B cell (primary cell): ENCODE measurements around the gene TOMM6. TPM values are rescaled to one million over a fixed set of nuclear protein-coding genes. Genes with fewer than 3 reads are reported as not detected.

ENCODE experiments used
- ATAC-seq: fragments of 200-7000 bp; cut with Tn5 transposase; one replicate; pipeline ENCODE4 v1.10.0; 2021; ENCODE audit warnings: low read depth, mild to moderate bottlenecking, moderate number of reproducible peaks, moderate library complexity
- CTCF ChIA-PET: fragments of 350-600 bp; sonication (Branson Sonifier 250); formaldehyde crosslinking; loops from one replicate; lab custom pipeline; 2021; ENCODE audit warnings: antibody characterized with exemption, inconsistent platforms; lab: Charles Lee
- POLR2A ChIA-PET: fragments of 350-600 bp; sonication (Branson Sonifier 250); formaldehyde crosslinking; loops from one replicate; lab custom pipeline; 2021; ENCODE audit warnings: antibody characterized with exemption; lab: Charles Lee
- DNase-seq: peaks from one replicate; pipeline ENCODE4 v3.0.0; 2013
- H2AFZ ChIP-seq: 2 replicates; pipeline ENCODE4 v1.6.1; 2012; ENCODE audit warnings: mild to moderate bottlenecking, low read depth, low read length; ENCODE audit not compliant: insufficient read depth, poor library complexity, severe bottlenecking
- H3K27ac ChIP-seq, 2 donors: 1 replicate in 1 of 2; 2 replicates in 1 of 2; pipeline ENCODE4 v1.5.1; 2012 to 2013; ENCODE audit warnings: low read length in 2 of 2, mild to moderate bottlenecking in 2 of 2, moderate library complexity in 1 of 2
- H3K27me3 ChIP-seq, 4 experiments: fragments of 200-600 bp in 1 of 4; sonication (generic) in 1 of 4; replicated peaks in 1 of 4; 1 replicate in 2 of 4; 2 replicates in 2 of 4; pipeline versions ENCODE4 v1.6.1 to v1.7.0; 2013 to 2016; ENCODE audit warnings: low read length in 3 of 4, mild to moderate bottlenecking in 2 of 4, mixed read lengths in 1 of 4, moderate library complexity in 1 of 4; ENCODE audit not compliant: insufficient read depth in 4 of 4, control insufficient read depth in 3 of 4; ENCODE audit errors: control extremely low read depth in 1 of 4
- H3K36me3 ChIP-seq, 2 experiments: replicated peaks in 1 of 2; 1 replicate in 1 of 2; 2 replicates in 1 of 2; pipeline versions ENCODE4 v1.6.1 to v1.7.1; 2013; ENCODE audit warnings: low read length in 1 of 2; ENCODE audit not compliant: insufficient read depth in 2 of 2, control insufficient read depth in 1 of 2; ENCODE audit errors: control extremely low read depth in 1 of 2, extremely low read depth in 1 of 2
- H3K4me1 ChIP-seq, 2 donors: fragments of 200-600 bp in 1 of 2; sonication (generic) in 1 of 2; 1 replicate in 1 of 2; 2 replicates in 1 of 2; pipeline versions ENCODE4 v1.5.1 to v1.6.1; 2013 to 2017; ENCODE audit warnings: low read length in 2 of 2; ENCODE audit not compliant: control insufficient read depth in 2 of 2, insufficient read depth in 2 of 2
- H3K4me2 ChIP-seq: replicated peaks from 2 replicates; pipeline ENCODE3; 2012; ENCODE audit warnings: mild to moderate bottlenecking, low read depth, low read length; ENCODE audit not compliant: poor library complexity, severe bottlenecking
- H3K4me3 ChIP-seq, 5 experiments: fragments of 200-600 bp in 1 of 5; sonication (generic) in 1 of 5; 1 replicate in 3 of 5; 2 replicates in 2 of 5; pipeline versions ENCODE4 v1.5.1 to v1.7.0; 2011 to 2016; ENCODE audit warnings: low read length in 4 of 5, mild to moderate bottlenecking in 4 of 5, low read depth in 2 of 5, control low read depth in 1 of 5, moderate library complexity in 1 of 5; ENCODE audit not compliant: insufficient read depth in 1 of 5; ENCODE audit errors: control extremely low read depth in 1 of 5, extremely low read depth in 1 of 5
- H3K79me2 ChIP-seq: fragments of 200-600 bp; sonication (generic); one replicate; pipeline ENCODE4 v1.6.0; 2016; ENCODE audit warnings: low read length; ENCODE audit not compliant: control insufficient read depth, insufficient read depth
- H3K9ac ChIP-seq: fragments of 200-600 bp; sonication (generic); 2 replicates; pipeline ENCODE4 v1.6.1; 2017; ENCODE audit warnings: mild to moderate bottlenecking, low read length, moderate library complexity
- H3K9me3 ChIP-seq, 3 donors: one replicate each; pipeline versions ENCODE4 v1.6.1 to v1.7.1; 2013; ENCODE audit warnings: low read length in 2 of 3; ENCODE audit not compliant: control insufficient read depth in 2 of 3, insufficient read depth in 1 of 3; ENCODE audit errors: control extremely low read depth in 1 of 3
- H4K20me1 ChIP-seq: 2 replicates; pipeline ENCODE4 v1.6.0; 2012; ENCODE audit warnings: mild to moderate bottlenecking, low read length; ENCODE audit not compliant: insufficient read depth, control insufficient read depth, poor library complexity, severe bottlenecking
- H3K27ac Mint-ChIP-seq: one replicate; pipeline ENCODE4 v1.8.0; 2021; ENCODE audit warnings: mixed read lengths
- H3K27me3 Mint-ChIP-seq: one replicate; pipeline ENCODE4 v1.8.0; 2021; ENCODE audit warnings: mixed read lengths
- H3K4me1 Mint-ChIP-seq: one replicate; pipeline ENCODE4 v1.8.0; 2021; ENCODE audit warnings: mixed read lengths
- H3K4me3 Mint-ChIP-seq: one replicate; pipeline ENCODE4 v1.8.0; 2021; ENCODE audit warnings: mixed read lengths
- H3K9me3 Mint-ChIP-seq: one replicate; pipeline ENCODE4 v1.8.0; 2022; ENCODE audit warnings: mixed read lengths; ENCODE audit not compliant: insufficient read depth
- EZH2 ChIP-seq: IDR thresholded peaks from 2 replicates; pipeline ENCODE4 v1.6.1; 2012; ENCODE audit warnings: borderline replicate concordance, low read depth, mild to moderate bottlenecking, moderate library complexity, low read length; ENCODE audit not compliant: insufficient read depth, poor library complexity, severe bottlenecking
- WGBS: methylation state at CpG from one replicate; pipeline ENCODE4 v1.1.5; 2013; ENCODE audit warnings: missing lambda C conversion rate; ENCODE audit not compliant: insufficient coverage; 5-methylcytosine and 5-hydroxymethylcytosine counted together
- intact Hi-C: fragments of 100-400 bp; cut with micrococcal nuclease; formaldehyde crosslinking; loops from one replicate; pipeline ENCODE4 v1.10.0; 2022
- polyA plus RNA-seq: library from polyadenylated mRNA; depleted of rRNA; stranded (reverse); fragments of >200 nt; gene quantifications from 2 replicates; pipeline ENCODE4 v1.2.3, GENCODE V29; 2012
- total RNA-seq, 2 donors: library from RNA; stranded (reverse); fragments of 120-200 nt in 1 of 2; gene quantifications; 1 replicate in 1 of 2; 2 replicates in 1 of 2; pipeline versions ENCODE4 v1.2.3 to v1.2.4, GENCODE V29; 2013 to 2022
- TF ChIP-seq, protein P1 (sequence below): fragments of 200-600 bp; IDR thresholded peaks from one replicate; pipeline ENCODE4 v1.8.0; 2022; ENCODE audit warnings: antibody characterized with exemption, mild to moderate bottlenecking

Gene TOMM6
- total and polyA plus RNA-seq, 2 donors (not counting 1 experiment from before 2014, with no cell fraction given) = 117 to 239 TPM

DNA sequence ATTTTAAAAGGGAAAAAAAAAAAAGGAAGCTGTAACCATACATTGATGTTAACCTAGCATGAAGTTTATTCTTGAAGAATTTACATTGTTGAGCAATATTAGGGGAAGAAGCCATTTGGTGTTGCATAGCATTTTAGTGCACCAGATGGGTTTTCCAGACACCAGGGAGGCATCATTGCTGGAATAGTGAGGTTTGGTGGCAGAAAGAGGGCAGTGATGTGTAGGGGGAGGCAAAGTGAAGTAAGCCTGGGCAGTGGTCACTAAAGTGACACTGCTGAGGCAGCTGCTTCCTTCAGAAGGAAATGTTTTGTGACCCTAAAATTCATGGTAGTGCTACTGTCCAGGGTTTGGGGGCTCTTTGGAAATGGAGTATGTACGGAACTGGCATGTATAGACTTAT lies 2.6 kb downstream of the TOMM6 start:
- Histone ChIP-seq H3K79me2 (peaks cover 24% of the 10 kb centered on the region), H3K4me1 (peaks cover 10 to 17% of the 10 kb centered on the region in 2 donors), H3K27ac (no peak overlapping the region), H3K9ac (no peak overlapping the region), H3K4me3 (no peak overlapping the region), H3K36me3 (peaks cover 0 to 46% of the 10 kb centered on the region in 2 experiments), H2AFZ (no peak overlapping the region), H3K9me3 (no peaks in the 10 kb centered on the region), H3K4me2 (no peak overlapping the region), H3K27me3 (no peaks in the 10 kb centered on the region), H4K20me1 (peaks cover 17% of the 10 kb centered on the region)
- intact Hi-C loops = no loop called here
- Mint-ChIP-seq H3K4me1 (peaks cover 20% of the 10 kb centered on the region), H3K9me3 (no peaks in the 10 kb centered on the region), H3K4me3 (no peak overlapping the region), H3K27me3 (no peaks in the 10 kb centered on the region), H3K27ac (no peak overlapping the region)
- POLR2A ChIA-PET = no interaction called here
- ATAC-seq (no peak), DNase-seq (no peak)
- TF ChIP-seq, protein P1, sequence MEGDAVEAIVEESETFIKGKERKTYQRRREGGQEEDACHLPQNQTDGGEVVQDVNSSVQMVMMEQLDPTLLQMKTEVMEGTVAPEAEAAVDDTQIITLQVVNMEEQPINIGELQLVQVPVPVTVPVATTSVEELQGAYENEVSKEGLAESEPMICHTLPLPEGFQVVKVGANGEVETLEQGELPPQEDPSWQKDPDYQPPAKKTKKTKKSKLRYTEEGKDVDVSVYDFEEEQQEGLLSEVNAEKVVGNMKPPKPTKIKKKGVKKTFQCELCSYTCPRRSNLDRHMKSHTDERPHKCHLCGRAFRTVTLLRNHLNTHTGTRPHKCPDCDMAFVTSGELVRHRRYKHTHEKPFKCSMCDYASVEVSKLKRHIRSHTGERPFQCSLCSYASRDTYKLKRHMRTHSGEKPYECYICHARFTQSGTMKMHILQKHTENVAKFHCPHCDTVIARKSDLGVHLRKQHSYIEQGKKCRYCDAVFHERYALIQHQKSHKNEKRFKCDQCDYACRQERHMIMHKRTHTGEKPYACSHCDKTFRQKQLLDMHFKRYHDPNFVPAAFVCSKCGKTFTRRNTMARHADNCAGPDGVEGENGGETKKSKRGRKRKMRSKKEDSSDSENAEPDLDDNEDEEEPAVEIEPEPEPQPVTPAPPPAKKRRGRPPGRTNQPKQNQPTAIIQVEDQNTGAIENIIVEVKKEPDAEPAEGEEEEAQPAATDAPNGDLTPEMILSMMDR = no peak
- TF ChIP-seq EZH2 = no peak
- CTCF ChIA-PET = interaction anchor here (0.9 to 10.0 kb wide), 3 partner anchors 9 to 256 kb away, joined by 3 to 198 read pairs (median 68); partner anchors contain the start of genes BYSL, MED20 and TAF8
- WGBS = 100% methylated on average over 1 of the region's 1 CpG

DNA sequence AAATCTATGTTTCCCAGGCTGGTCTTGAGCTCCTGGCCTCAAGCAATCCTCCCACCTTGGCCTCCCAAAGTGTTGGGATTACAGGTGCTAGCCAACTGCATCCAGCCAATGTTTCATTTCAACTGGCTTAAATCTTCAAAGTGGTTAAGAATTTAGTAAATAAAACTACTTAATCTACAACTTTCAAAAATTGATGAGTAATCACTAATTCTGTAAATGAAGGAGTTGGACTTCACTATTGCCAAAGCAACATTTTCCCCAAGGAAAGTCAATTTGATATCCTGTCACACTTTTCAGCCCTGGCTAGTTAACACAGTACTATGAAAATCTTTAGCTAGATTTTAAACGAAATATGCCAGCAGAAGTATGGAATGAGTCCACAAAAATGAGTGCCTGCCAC lies 3.8 kb downstream of the TOMM6 start:
- TF ChIP-seq, protein P1 = no peak
- TF ChIP-seq EZH2 = no peak
- POLR2A ChIA-PET = no interaction called here
- Histone ChIP-seq H2AFZ (no peak overlapping the region), H3K4me3 (no peak overlapping the region), H3K4me2 (no peak overlapping the region), H3K27me3 (no peaks in the 10 kb centered on the region), H3K36me3 (peaks cover 0 to 51% of the 10 kb centered on the region in 2 experiments), H3K79me2 (peaks cover 24% of the 10 kb centered on the region), H3K9me3 (no peaks in the 10 kb centered on the region), H4K20me1 (peaks cover 13% of the 10 kb centered on the region), H3K4me1 (peaks cover 4 to 9% of the 10 kb centered on the region in 2 donors), H3K27ac (no peak overlapping the region), H3K9ac (no peak overlapping the region)
- Mint-ChIP-seq H3K27me3 (no peaks in the 10 kb centered on the region), H3K4me3 (no peak overlapping the region), H3K9me3 (no peaks in the 10 kb centered on the region), H3K27ac (no peak overlapping the region), H3K4me1 (peaks cover 11% of the 10 kb centered on the region)
- DNase-seq (no peak), ATAC-seq (no peak)
- WGBS = no CpG with 5 or more reads among the region's 1 CpG
- intact Hi-C loops = no loop called here
- CTCF ChIA-PET = interaction anchor here (0.9 to 6.2 kb wide), 2 partner anchors 8 to 130 kb away, joined by 3 to 68 read pairs; partner anchors contain the start of genes BYSL and MED20
